LNCaP clone FGC (cell line): ENCODE measurements around the gene PFKFB2.
A peak's percentile ranks its signal among the peaks of the same experiment; 100 is the strongest.

Source experiments
- DNase-seq: peaks from one replicate; pipeline ENCODE4 v3.0.0-alpha.2; 2011; ENCODE audit warnings: low read depth
- H3K4me3 ChIP-seq: 2 replicates; pipeline ENCODE4 v1.5.1; 2011; ENCODE audit warnings: mild to moderate bottlenecking, low read depth, low read length, control low read depth
- CTCF ChIP-seq: IDR thresholded peaks from 2 replicates; pipeline ENCODE4 v1.5.1; 2012; ENCODE audit warnings: mild to moderate bottlenecking; ENCODE audit not compliant: control insufficient read depth, insufficient read depth; ENCODE audit errors: extremely low read depth

PFKFB2 gene

GRCh38 chr1:207032528-207033017, 20.5 kb upstream of the PFKFB2 start, which contains the start of gene C1orf116:
C1orf116 (minus strand) TSS chr1:207032756; CDS start chr1:207027598, 5,158 bp downstream.
- no peak for TF ChIP-seq CTCF
- DNase-seq, result peak; percentile 99
- peak within 1 kb of the TSS; percentile 63 for H3K4me3 ChIP-seq

GRCh38 chr1:207033302-207033701, 19.8 kb upstream of the PFKFB2 start:
- peak overlapping the region; percentile 63 for H3K4me3 ChIP-seq
- no peak for DNase-seq
- no peak for TF ChIP-seq CTCF

GRCh38 chr1:207034208-207034607, 18.9 kb upstream of the PFKFB2 start:
- DNase-seq, result no peak
- no peak overlapping the region for H3K4me3 ChIP-seq
- TF ChIP-seq CTCF, result no peak

GRCh38 chr1:207034998-207035397, 18.1 kb upstream of the PFKFB2 start:
- DNase-seq, result no peak
- H3K4me3 ChIP-seq, result no peak overlapping the region
- TF ChIP-seq CTCF, result no peak

- DNase-seq, result no peak
- H3K4me3 ChIP-seq, result no peak overlapping the region
- no peak for TF ChIP-seq CTCF
Measured at GRCh38 chr1:207035877-207036551, 17.1 kb upstream of the PFKFB2 start.

GRCh38 chr1:207036865-207037264, 16.2 kb upstream of the PFKFB2 start:
- no peak for TF ChIP-seq CTCF
- no peak overlapping the region for H3K4me3 ChIP-seq
- DNase-seq, result no peak

GRCh38 chr1:207039380-207040180, 13.5 kb upstream of the PFKFB2 start:
- no peak for DNase-seq
- no peak for TF ChIP-seq CTCF
- no peak overlapping the region for H3K4me3 ChIP-seq
